HCT116 (cell line): ENCODE results near the gene TMEM87A. TPM values are rescaled to one million over a fixed set of nuclear protein-coding genes. Genes with fewer than 3 reads are reported as not detected.

Experiments
- ATAC-seq: fragments of 200-7000 bp; cut with Tn5 transposase; 2 replicates; pipeline ENCODE4 v1.9.1; 2020; ENCODE audit warnings: mild to moderate bottlenecking, moderate library complexity
- BruUV-seq: library from RNA; stranded (reverse); fragments of 400-500 nt; replicated peaks from 2 replicates; lab custom pipeline; 2021; lab: Mats Ljungman, UMichigan
- CTCF ChIA-PET: fragments of 300-600 bp; sonication (Branson Sonifier 250); formaldehyde crosslinking; loops from one replicate; lab custom pipeline; 2021; ENCODE audit warnings: antibody characterized with exemption; lab: Charles Lee
- POLR2A ChIA-PET: fragments of 300-600, 350-600 bp; sonication (Branson Sonifier 250); formaldehyde crosslinking; loops from one replicate; lab custom pipeline; 2021; ENCODE audit warnings: antibody characterized with exemption; lab: Charles Lee
- RAD21 ChIA-PET, 2 experiments: fragments of 300-600 bp; sonication (Branson Sonifier 250); formaldehyde crosslinking; loops; one replicate each; lab custom pipeline; 2023; ENCODE audit warnings: low total read pairs in 2 of 2; ENCODE audit not compliant: uncharacterized antibody in 2 of 2, unreplicated experiment in 2 of 2, low non-redundant PET in 1 of 2; lab: Charles Lee
- DNase-seq: peaks from one replicate; pipeline ENCODE4 v3.0.0-alpha.2; 2010; ENCODE audit warnings: low read depth, low spot score
- H2AFZ ChIP-seq: fragments of 200-600 bp; shearing (Covaris generic), sonication (generic); 2 replicates; pipeline ENCODE4 v1.6.1; 2017; ENCODE audit warnings: low read depth, mixed run types, mixed read lengths, antibody characterized with exemption, low read length; ENCODE audit not compliant: poor library complexity, severe bottlenecking
- H3K27ac ChIP-seq: 2 replicates; pipeline ENCODE4 v1.5.1; 2012; ENCODE audit warnings: low read depth, low read length
- H3K27me3 ChIP-seq: fragments of 200-600 bp; sonication (generic); 2 replicates; pipeline ENCODE4 v1.6.1; 2016; ENCODE audit warnings: mixed run types, low read length, mixed read lengths; ENCODE audit not compliant: insufficient read depth
- H3K36me3 ChIP-seq, 2 experiments: fragments of 200-500 bp in 1 of 2; fragments of 200-600 bp in 1 of 2; sonication (Bioruptor generic) in 1 of 2; sonication (generic) in 1 of 2; 2 replicates each; pipeline versions ENCODE4 v1.5.1 to v1.6.1; 2014 to 2016; ENCODE audit warnings: low read length in 2 of 2, inconsistent platforms in 1 of 2, mixed read lengths in 1 of 2, mixed run types in 1 of 2; ENCODE audit not compliant: insufficient read depth in 2 of 2, control insufficient read depth in 1 of 2
- H3K4me1 ChIP-seq, 2 experiments: fragments of 200-600 bp in 1 of 2; sonication (generic) in 1 of 2; 2 replicates each; pipeline versions ENCODE4 v1.5.1 to v1.6.1; 2012 to 2017; ENCODE audit warnings: low read length in 2 of 2, inconsistent platforms in 1 of 2, mild to moderate bottlenecking in 1 of 2, mixed read lengths in 1 of 2, mixed run types in 1 of 2, moderate library complexity in 1 of 2; ENCODE audit not compliant: insufficient read depth in 2 of 2, control insufficient read depth in 1 of 2
- H3K4me2 ChIP-seq: fragments of 200-600 bp; sonication (generic); 2 replicates; pipeline ENCODE4 v1.6.1; 2017; ENCODE audit warnings: mixed run types, low read length, mixed read lengths
- H3K4me3 ChIP-seq, 2 experiments: fragments of 200-600 bp in 1 of 2; sonication (generic) in 1 of 2; replicated peaks in 1 of 2; 2 replicates each; pipeline ENCODE4 v1.5.1; 2011 to 2016; ENCODE audit warnings: low read length in 2 of 2, control low read depth in 1 of 2, low read depth in 1 of 2, mild to moderate bottlenecking in 1 of 2, mixed read lengths in 1 of 2, mixed run types in 1 of 2
- H3K79me2 ChIP-seq: fragments of 200-600 bp; sonication (generic); 2 replicates; pipeline ENCODE4 v1.6.1; 2017; ENCODE audit warnings: mild to moderate bottlenecking, mixed run types, low read length, moderate library complexity, mixed read lengths; ENCODE audit not compliant: insufficient read depth
- H3K9ac ChIP-seq: fragments of 200-600 bp; sonication (generic); 2 replicates; pipeline ENCODE4 v1.6.1; 2016; ENCODE audit warnings: low read length, mixed read lengths
- H3K9me2 ChIP-seq: fragments of 200-600 bp; sonication (generic), shearing (Covaris generic); 2 replicates; pipeline ENCODE4 v1.6.1; 2017; ENCODE audit warnings: mixed run types, mild to moderate bottlenecking, moderate library complexity; ENCODE audit not compliant: insufficient read depth
- H3K9me3 ChIP-seq, 2 experiments: fragments of 200-500 bp in 1 of 2; fragments of 200-600 bp in 1 of 2; sonication (Bioruptor generic) in 1 of 2; sonication (generic) in 1 of 2; 2 replicates each; pipeline ENCODE4 v1.6.1; 2014 to 2017; ENCODE audit warnings: low read length in 2 of 2, mixed read lengths in 2 of 2, inconsistent platforms in 1 of 2, low read depth in 1 of 2, mild to moderate bottlenecking in 1 of 2, mixed run types in 1 of 2, moderate library complexity in 1 of 2; ENCODE audit not compliant: control insufficient read depth in 1 of 2, insufficient read depth in 1 of 2
- H4K20me1 ChIP-seq: fragments of 200-600 bp; sonication (generic), shearing (Covaris generic); 2 replicates; pipeline ENCODE4 v1.6.1; 2017; ENCODE audit warnings: mixed run types, mild to moderate bottlenecking, moderate library complexity; ENCODE audit not compliant: insufficient read depth
- CBX3 ChIP-seq: IDR thresholded peaks from 2 replicates; pipeline ENCODE4 v1.6.1; 2012; ENCODE audit warnings: low read depth
- CTCF ChIP-seq, 3 experiments: fragments of 200-600 bp in 1 of 3; sonication (generic) in 1 of 3; IDR thresholded peaks in 2 of 3; conservative IDR thresholded peaks in 1 of 3; 2 replicates each; pipeline ENCODE4 v1.5.1; 2012 to 2017; ENCODE audit warnings: low read depth in 2 of 3, low read length in 2 of 3, antibody characterized with exemption in 1 of 3, borderline replicate concordance in 1 of 3, control low read depth in 1 of 3, mild to moderate bottlenecking in 1 of 3, mixed read lengths in 1 of 3, mixed run types in 1 of 3, moderate library complexity in 1 of 3; ENCODE audit not compliant: insufficient read depth in 1 of 3
- ELF1 ChIP-seq: IDR thresholded peaks from 2 replicates; pipeline ENCODE4 v1.6.1; 2012; ENCODE audit warnings: low read depth, borderline replicate concordance
- EZH2phosphoT487 ChIP-seq: fragments of 200-600 bp; IDR thresholded peaks from 2 replicates; pipeline ENCODE4 v1.6.1; 2018; ENCODE audit warnings: antibody characterized with exemption, borderline replicate concordance
- FOSL1 ChIP-seq: IDR thresholded peaks from 2 replicates; pipeline ENCODE4 v1.6.1; 2012; ENCODE audit warnings: low read depth
- POLR2AphosphoS5 ChIP-seq: IDR thresholded peaks from 2 replicates; pipeline ENCODE4 v1.6.1; 2011; ENCODE audit warnings: mild to moderate bottlenecking, low read depth, low read length, moderate library complexity
- SIN3A ChIP-seq: IDR thresholded peaks from 2 replicates; pipeline ENCODE4 v1.6.1; 2012; ENCODE audit warnings: low read depth
- SP1 ChIP-seq: IDR thresholded peaks from 2 replicates; pipeline ENCODE4 v1.6.1; 2012; ENCODE audit warnings: low read depth
- TCF7L2 ChIP-seq: IDR thresholded peaks from 2 replicates; pipeline ENCODE4 v1.7.0; 2011; ENCODE audit warnings: borderline replicate concordance, inconsistent platforms; ENCODE audit not compliant: insufficient read depth, insufficient read length; ENCODE audit errors: extremely low read depth
- YY1 ChIP-seq: IDR thresholded peaks from 2 replicates; pipeline ENCODE4 v1.6.1; 2011; ENCODE audit warnings: low read length, low read depth, moderate library complexity, mild to moderate bottlenecking; ENCODE audit not compliant: insufficient replicate concordance; ENCODE audit errors: extremely low read depth
- ZNF274 ChIP-seq: fragments of 200-500 bp; sonication (Bioruptor generic); IDR thresholded peaks from 2 replicates; pipeline ENCODE4 v1.6.1; 2014; ENCODE audit warnings: mild to moderate bottlenecking, low read depth, low read length, inconsistent platforms
- intact Hi-C: fragments of 100-400 bp; cut with micrococcal nuclease; formaldehyde crosslinking; loops from 2 replicates; pipeline ENCODE4 v1.10.0; 2022
- total RNA-seq: library from RNA; stranded (reverse); gene quantifications from one replicate; pipeline ENCODE4 v1.2.1, GENCODE V29; 2021; ENCODE audit not compliant: unreplicated experiment
- TF ChIP-seq, protein P1 (sequence below): IDR thresholded peaks from 2 replicates; pipeline ENCODE4 v1.6.1; 2011; ENCODE audit warnings: mild to moderate bottlenecking, low read length, moderate library complexity; ENCODE audit not compliant: insufficient replicate concordance; ENCODE audit errors: extremely low read depth
- TF ChIP-seq, protein P2 (sequence below): IDR thresholded peaks from 2 replicates; pipeline ENCODE4 v1.6.1; 2012

TMEM87A gene
- total RNA-seq, 1 experiment from 2014 or later, result 44.0 TPM

DNA sequence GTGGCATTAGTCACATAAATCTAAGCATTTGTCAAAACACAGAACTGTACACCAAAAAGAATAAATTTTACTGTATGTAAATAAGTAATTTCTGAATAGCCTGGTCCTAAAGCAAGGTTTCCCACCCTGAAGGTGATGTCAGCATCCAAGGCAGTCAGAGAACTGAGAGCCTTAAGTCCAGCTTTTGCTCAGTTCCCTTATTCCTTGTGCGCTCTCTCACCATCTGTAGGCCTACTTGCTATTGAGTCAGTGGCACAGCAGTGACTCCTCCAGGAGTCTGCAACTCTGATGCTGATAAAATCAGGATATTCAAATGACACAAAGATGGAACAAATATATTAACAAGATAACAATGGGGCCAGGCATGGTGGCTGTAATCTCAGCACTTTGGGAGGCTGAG, 87.4 kb downstream of the TMEM87A start:
- H3K9ac ChIP-seq, result no peak overlapping the region
- no peaks in the 10 kb centered on the region for H3K27me3 ChIP-seq
- H3K9me3 ChIP-seq, result no peaks in the 10 kb centered on the region
- no peaks in the 10 kb centered on the region for H3K4me1 ChIP-seq
- H3K36me3 ChIP-seq, result peaks cover 11 to 26% of the 10 kb centered on the region in 2 experiments
- CTCF ChIA-PET, result no interaction called here
- H3K79me2 ChIP-seq, result no peaks in the 10 kb centered on the region
- intact Hi-C loops, result no loop called here
- no peak overlapping the region for H3K4me2 ChIP-seq
- POLR2A ChIA-PET, result no interaction called here
- RAD21 ChIA-PET, result no interaction called here
- no TSS peak for BruUV-seq
- no peak overlapping the region for H3K4me3 ChIP-seq
- no peak for DNase-seq
- no peaks in the 10 kb centered on the region for H4K20me1 ChIP-seq
- H2AFZ ChIP-seq, result no peak overlapping the region
- H3K9me2 ChIP-seq, result no peaks in the 10 kb centered on the region
- ATAC-seq, result no peak
- H3K27ac ChIP-seq, result no peak overlapping the region
- TF ChIP-seq TCF7L2, result no peak
- no peak for TF ChIP-seq FOSL1
- no peak for TF ChIP-seq POLR2AphosphoS5
- TF ChIP-seq ZNF274, result no peak
- TF ChIP-seq, protein P1, sequence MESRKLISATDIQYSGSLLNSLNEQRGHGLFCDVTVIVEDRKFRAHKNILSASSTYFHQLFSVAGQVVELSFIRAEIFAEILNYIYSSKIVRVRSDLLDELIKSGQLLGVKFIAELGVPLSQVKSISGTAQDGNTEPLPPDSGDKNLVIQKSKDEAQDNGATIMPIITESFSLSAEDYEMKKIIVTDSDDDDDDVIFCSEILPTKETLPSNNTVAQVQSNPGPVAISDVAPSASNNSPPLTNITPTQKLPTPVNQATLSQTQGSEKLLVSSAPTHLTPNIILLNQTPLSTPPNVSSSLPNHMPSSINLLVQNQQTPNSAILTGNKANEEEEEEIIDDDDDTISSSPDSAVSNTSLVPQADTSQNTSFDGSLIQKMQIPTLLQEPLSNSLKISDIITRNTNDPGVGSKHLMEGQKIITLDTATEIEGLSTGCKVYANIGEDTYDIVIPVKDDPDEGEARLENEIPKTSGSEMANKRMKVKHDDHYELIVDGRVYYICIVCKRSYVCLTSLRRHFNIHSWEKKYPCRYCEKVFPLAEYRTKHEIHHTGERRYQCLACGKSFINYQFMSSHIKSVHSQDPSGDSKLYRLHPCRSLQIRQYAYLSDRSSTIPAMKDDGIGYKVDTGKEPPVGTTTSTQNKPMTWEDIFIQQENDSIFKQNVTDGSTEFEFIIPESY, result no peak
- TF ChIP-seq ELF1, result no peak
- no peak for TF ChIP-seq YY1
- TF ChIP-seq EZH2phosphoT487, result no peak
- TF ChIP-seq CTCF (IDR thresholded peaks at IDR 0.05 in 2 of 3, conservative IDR thresholded peaks at IDR 0.05 in 1 of 3; ENCODE audit: borderline replicate concordance in 1 of 3, insufficient read depth in 1 of 3, low read depth in 2 of 3, low read length in 2 of 3), result no peak
- TF ChIP-seq, protein P2, sequence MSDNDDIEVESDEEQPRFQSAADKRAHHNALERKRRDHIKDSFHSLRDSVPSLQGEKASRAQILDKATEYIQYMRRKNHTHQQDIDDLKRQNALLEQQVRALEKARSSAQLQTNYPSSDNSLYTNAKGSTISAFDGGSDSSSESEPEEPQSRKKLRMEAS, result no peak
- no peak for TF ChIP-seq CBX3
- no peak for TF ChIP-seq SIN3A
- TF ChIP-seq SP1, result no peak
